Suprapubic skin (tissue), 4 donors: ENCODE measurements around the gene SPCS2. TPM values are rescaled to one million over a fixed set of nuclear protein-coding genes. Genes with fewer than 3 reads are reported as not detected.
"Not testable (repeated sequence)": the region's sequence is repeated elsewhere in the genome, so short reads cannot be mapped to it uniquely, and the experiment has no call there.

ENCODE experiments used
- DNase-seq, 2 donors: peaks; one replicate each; pipeline ENCODE4 v3.0.0-alpha.2; 2019; ENCODE audit warnings: low spot score in 2 of 2
- H3K27ac ChIP-seq: fragments of 200-600 bp; sonication (generic); one replicate; pipeline ENCODE4 v1.5.1; 2019
- H3K27me3 ChIP-seq: fragments of 200-600 bp; sonication (generic); one replicate; pipeline ENCODE4 v1.5.1; 2019
- H3K36me3 ChIP-seq: fragments of 200-600 bp; sonication (generic); one replicate; pipeline ENCODE4 v1.5.1; 2019
- H3K4me1 ChIP-seq: fragments of 200-600 bp; sonication (generic); one replicate; pipeline ENCODE4 v1.5.1; 2019
- H3K4me3 ChIP-seq: fragments of 200-600 bp; sonication (generic); one replicate; pipeline ENCODE4 v1.5.1; 2019; ENCODE audit warnings: mild to moderate bottlenecking
- H3K9me3 ChIP-seq: fragments of 200-600 bp; sonication (generic); one replicate; pipeline ENCODE4 v1.5.1; 2019
- CTCF ChIP-seq, 2 donors: fragments of 200-600 bp in 1 of 2; fragments of 450-650 bp in 1 of 2; sonication (generic) in 1 of 2; IDR thresholded peaks; one replicate each; pipeline ENCODE4 v1.5.1; 2016 to 2019; ENCODE audit warnings: antibody characterized with exemption in 2 of 2, mild to moderate bottlenecking in 1 of 2, moderate library complexity in 1 of 2
- EP300 ChIP-seq: sonication (generic); formaldehyde crosslinking; IDR thresholded peaks from one replicate; pipeline ENCODE4 v1.6.1; 2017; ENCODE audit warnings: antibody characterized with exemption
- POLR2A ChIP-seq, 2 donors: fragments of 450-650 bp; IDR thresholded peaks; one replicate each; pipeline ENCODE4 v1.6.1; 2017; ENCODE audit warnings: antibody characterized with exemption in 2 of 2, mild to moderate bottlenecking in 2 of 2, moderate library complexity in 2 of 2
- POLR2AphosphoS5 ChIP-seq, 3 donors: sonication (generic); formaldehyde crosslinking; IDR thresholded peaks; one replicate each; pipeline ENCODE4 v1.6.1; 2017; ENCODE audit warnings: antibody characterized with exemption in 3 of 3
- WGBS: methylation state at CpG from one replicate; pipeline ENCODE4 v1.1.5; 2018; 5-methylcytosine and 5-hydroxymethylcytosine counted together
- total RNA-seq, 4 donors: library from RNA; depleted of rRNA; stranded (reverse); fragments of >200 nt; gene quantifications; one replicate each; pipeline ENCODE4 v1.1.0, GENCODE V29; 2016

SPCS2 gene
- total RNA-seq, 4 donors from 2014 or later, result 16.3 to 34.5 (median 20.1) TPM

GRCh38 chr11:74984730-74985129, 35.7 kb downstream of the SPCS2 start:
- H3K36me3 ChIP-seq, result peaks cover 7% of the 10 kb centered on the region
- no peak for DNase-seq
- TF ChIP-seq POLR2AphosphoS5 (IDR thresholded peaks at IDR 0.05), result no peak
- TF ChIP-seq POLR2A (IDR thresholded peaks at IDR 0.05), result no peak
- no peak for TF ChIP-seq EP300
- TF ChIP-seq CTCF (IDR thresholded peaks at IDR 0.05), result no peak
- WGBS, result 96% methylated on average over 2 of the region's 2 CpGs
- H3K9me3 ChIP-seq, result no peaks in the 10 kb centered on the region
- no peaks in the 10 kb centered on the region for H3K27me3 ChIP-seq
- peaks cover 7% of the 10 kb centered on the region for H3K4me1 ChIP-seq
- no peak overlapping the region for H3K27ac ChIP-seq
- no peak overlapping the region for H3K4me3 ChIP-seq

GRCh38 chr11:74988541-74989259, 39.6 kb downstream of the SPCS2 start, which contains the start of gene NEU3:
Gene NEU3 (plus strand): TSS chr11:74988933. CDS start chr11:74989061, 128 bp downstream.
- Histone ChIP-seq H3K4me3 (peak within 1 kb of the TSS; percentile 75), H3K27ac (peak within 1 kb of the TSS; percentile 49), H3K4me1 (peaks cover 8% of the 10 kb centered on the region), H3K9me3 (no peaks in the 10 kb centered on the region), H3K36me3 (no peaks in the 10 kb centered on the region), H3K27me3 (no peaks in the 10 kb centered on the region)
- peak; percentile 83 to 90 for DNase-seq
- TF ChIP-seq POLR2AphosphoS5 (IDR thresholded peaks at IDR 0.05) (peak in 2 of 3 donors; percentile 20 to 53), EP300 (no peak)
- WGBS, result 0% methylated on average over 6 of the region's 46 CpGs

GRCh38 chr11:74989260-74989638, 40.2 kb downstream of the SPCS2 start:
- H3K36me3 ChIP-seq, result peaks cover 3% of the 10 kb centered on the region
- no peaks in the 10 kb centered on the region for H3K9me3 ChIP-seq
- DNase-seq, result no peak
- peak overlapping the region; percentile 49 for H3K27ac ChIP-seq
- H3K4me3 ChIP-seq, result peak overlapping the region; percentile 75
- 6% methylated on average over 7 of the region's 8 CpGs for WGBS
- H3K4me1 ChIP-seq, result peaks cover 8% of the 10 kb centered on the region
- no peaks in the 10 kb centered on the region for H3K27me3 ChIP-seq
- TF ChIP-seq POLR2A (IDR thresholded peaks at IDR 0.05), result no peak
- no peak for TF ChIP-seq CTCF (IDR thresholded peaks at IDR 0.05)
- no peak for TF ChIP-seq POLR2AphosphoS5 (IDR thresholded peaks at IDR 0.05)
- no peak for TF ChIP-seq EP300

GRCh38 chr11:74990150-74990549, 41.1 kb downstream of the SPCS2 start:
- H3K27ac ChIP-seq, H3K4me1 ChIP-seq, DNase-seq, H3K27me3 ChIP-seq, H3K9me3 ChIP-seq, H3K4me3 ChIP-seq: not testable (repeated sequence)
- peaks cover 12% of the 10 kb centered on the region for H3K36me3 ChIP-seq
- 91% methylated on average over 4 of the region's 4 CpGs for WGBS

- Histone ChIP-seq H3K9me3 (no peaks in the 10 kb centered on the region), H3K27me3 (no peaks in the 10 kb centered on the region), H3K27ac (no peak overlapping the region), H3K4me3 (no peak overlapping the region), H3K36me3 (peaks cover 18% of the 10 kb centered on the region), H3K4me1 (peaks cover 8% of the 10 kb centered on the region)
- TF ChIP-seq EP300 (no peak), POLR2A (IDR thresholded peaks at IDR 0.05) (no peak), CTCF (IDR thresholded peaks at IDR 0.05) (no peak), POLR2AphosphoS5 (IDR thresholded peaks at IDR 0.05) (no peak)
- WGBS, result 86% methylated on average over 1 of the region's 1 CpG
- DNase-seq, result no peak
Observed at GRCh38 chr11:74990941-74991340, 41.9 kb downstream of the SPCS2 start.

- Histone ChIP-seq H3K27ac (no peak overlapping the region), H3K4me3 (no peak overlapping the region), H3K36me3 (peaks cover 22% of the 10 kb centered on the region), H3K4me1 (peaks cover 8% of the 10 kb centered on the region), H3K9me3 (no peaks in the 10 kb centered on the region), H3K27me3 (no peaks in the 10 kb centered on the region)
- 97% methylated on average over 5 of the region's 5 CpGs for WGBS
- TF ChIP-seq POLR2AphosphoS5 (IDR thresholded peaks at IDR 0.05), result no peak
- no peak for TF ChIP-seq EP300
- TF ChIP-seq CTCF (IDR thresholded peaks at IDR 0.05), result no peak
- TF ChIP-seq POLR2A (IDR thresholded peaks at IDR 0.05), result no peak
- no peak for DNase-seq
Observed at GRCh38 chr11:74992852-74993251, 43.8 kb downstream of the SPCS2 start.
